HG02759 (cell line): ENCODE measurements around the gene PPP1R27.

Experiments used
- ATAC-seq: cut with Tn5 transposase; IDR thresholded peaks from one replicate; pipeline ENCODE4 v1.9.1; 2021; ENCODE audit warnings: mild to moderate bottlenecking, moderate library complexity; ENCODE audit not compliant: unreplicated experiment

The PPP1R27 gene

DNA sequence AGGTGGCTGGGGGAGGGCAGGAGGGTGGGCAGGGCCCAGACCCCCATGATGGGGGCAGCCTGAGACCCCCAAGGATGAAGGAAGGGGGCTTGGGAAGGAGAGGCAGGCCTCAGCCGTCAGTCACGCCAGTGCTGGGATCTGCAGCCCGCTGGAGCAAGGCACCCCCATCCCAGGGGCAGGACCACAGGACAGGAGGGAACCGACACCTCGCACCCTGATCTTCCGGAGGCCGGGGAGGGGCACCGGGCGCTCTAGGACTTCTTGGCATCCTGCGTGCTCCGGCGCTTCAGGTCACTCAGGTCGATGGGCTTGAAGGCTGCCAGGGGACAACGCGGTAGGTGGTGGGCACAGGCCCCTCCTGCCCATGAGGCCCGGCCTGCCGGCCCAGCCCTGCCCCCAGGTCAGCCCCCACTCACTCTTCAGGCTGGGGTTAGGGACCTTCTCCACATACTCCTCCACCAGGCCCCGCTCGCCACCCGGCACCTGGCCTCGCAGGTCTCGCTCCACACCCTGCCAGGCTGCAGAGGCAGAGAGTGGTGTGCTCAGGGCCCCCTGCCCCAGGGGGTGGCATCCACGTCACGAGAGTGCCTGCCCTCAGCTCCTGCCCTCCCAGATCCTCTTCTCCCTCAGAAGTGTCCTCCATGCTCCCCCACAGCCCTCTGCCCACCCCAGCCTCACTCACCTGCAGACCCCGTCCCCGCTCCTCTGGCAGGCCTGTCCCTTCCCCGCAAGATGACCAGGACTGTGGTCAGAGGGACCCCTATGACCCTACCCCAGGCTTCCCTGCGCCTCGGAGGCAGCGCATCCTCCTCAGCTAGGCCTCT lies 11.6 kb downstream of the PPP1R27 start:
- ATAC-seq = no peak

DNA sequence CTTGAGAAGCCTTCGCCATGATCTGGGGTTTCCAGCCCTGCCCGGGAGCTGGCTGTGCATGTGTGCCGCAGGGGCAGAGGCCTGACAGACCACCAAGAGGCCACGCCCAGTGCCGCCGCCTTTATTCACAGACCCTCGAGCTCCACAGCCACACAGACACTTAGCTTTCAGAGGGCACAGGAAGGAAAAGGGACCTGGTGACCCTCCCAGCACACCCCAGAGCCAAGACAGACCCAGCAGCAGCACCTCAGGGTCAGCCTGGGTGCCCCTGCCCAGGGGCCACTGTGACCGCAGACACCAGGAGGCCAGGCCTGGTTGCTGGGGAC lies 12.6 kb downstream of the PPP1R27 start:
- ATAC-seq = no peak

DNA sequence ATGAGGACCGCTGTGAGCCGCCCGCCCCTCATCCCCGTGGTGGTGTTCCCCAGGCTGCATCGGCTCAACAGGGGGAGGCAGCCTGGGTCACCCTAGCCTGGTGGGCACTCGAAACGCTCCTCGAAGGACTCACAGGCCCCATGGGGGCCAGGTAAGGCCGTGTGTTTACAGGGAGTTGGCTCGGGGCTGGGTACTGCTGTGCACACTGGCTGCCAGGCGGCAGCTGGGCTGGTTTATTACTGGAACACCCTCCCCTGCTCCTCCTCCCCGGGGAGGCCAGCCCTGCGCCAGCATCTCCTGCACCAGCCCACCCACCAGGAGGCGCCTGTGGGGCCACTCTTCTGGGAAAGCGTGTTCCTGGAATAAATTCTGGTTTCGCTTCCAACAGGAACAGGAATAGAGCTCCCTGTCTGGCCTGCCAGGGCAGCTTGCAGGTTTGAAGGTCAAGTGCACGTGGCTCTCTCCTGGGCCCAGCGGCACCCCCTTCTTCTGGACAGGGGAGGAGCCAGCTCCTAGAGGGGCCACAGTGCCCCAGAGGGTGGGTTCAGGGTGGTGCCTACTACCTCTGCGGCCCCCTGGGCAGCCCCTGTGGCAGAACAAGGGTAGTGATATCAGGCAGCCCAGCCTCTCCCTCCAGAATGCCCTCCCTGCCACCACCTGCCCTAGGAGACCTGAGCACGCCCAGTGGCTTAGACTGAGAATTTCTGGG lies 13.1 kb downstream of the PPP1R27 start:
- no peak for ATAC-seq

DNA sequence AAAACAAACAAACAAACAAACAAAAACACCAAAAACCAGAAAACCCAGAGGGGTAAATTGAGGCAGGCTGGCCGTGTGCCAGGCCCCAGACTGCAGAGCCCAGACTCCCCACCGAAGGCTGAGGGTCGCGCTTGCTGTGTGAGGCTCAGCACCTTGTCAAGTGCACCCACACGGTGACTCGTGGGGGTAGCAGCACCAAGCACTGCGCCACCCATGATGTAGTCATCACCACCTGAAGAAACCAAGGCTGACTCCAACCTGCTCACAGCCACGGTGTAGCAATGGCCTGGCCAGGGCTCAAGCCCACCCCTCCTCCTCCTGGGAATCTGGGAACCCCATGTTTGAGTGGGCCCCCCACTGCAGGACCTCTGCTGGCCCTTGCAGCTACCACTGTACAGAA lies 13.7 kb downstream of the PPP1R27 start:
- ATAC-seq = no peak

DNA sequence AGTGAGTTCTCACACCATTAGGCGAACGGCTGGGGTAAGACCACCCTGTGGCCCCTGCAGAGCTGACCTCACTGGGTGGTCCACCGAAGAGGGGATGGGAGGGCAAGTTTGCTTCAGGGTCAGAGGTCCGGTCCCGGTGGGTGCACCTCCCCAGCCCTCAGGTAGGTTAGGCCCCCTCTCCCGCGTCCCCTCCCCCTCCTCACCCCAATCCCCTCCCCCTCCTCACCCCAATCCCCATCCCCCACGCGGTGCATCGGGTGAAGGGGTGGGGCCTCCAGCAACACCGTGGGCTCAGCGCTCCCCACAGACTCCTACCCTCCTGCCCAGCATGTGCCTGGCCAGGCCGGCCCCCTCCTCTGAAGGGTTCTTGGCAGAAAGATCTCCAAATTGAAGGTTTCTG lies 15.1 kb downstream of the PPP1R27 start:
- ATAC-seq = no peak

DNA sequence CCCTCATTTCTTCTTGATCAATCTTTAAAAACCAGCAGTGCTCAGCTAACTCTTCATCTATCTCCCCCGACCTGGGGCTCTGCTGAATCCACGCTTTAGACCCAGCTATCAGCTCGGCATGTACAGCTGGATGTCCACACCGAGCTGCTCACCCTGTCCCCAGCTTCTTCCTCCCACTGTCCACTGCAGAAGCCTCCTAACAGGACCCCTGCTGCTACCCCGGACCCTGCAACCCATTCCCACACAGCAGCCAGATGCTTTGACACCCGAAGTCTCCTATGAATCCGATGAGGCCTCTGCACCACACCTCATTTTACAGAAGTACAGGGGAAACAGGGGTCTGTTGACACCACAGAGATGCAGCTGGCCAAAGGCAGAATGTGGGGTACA lies 17.1 kb downstream of the PPP1R27 start:
- ATAC-seq = no peak

DNA sequence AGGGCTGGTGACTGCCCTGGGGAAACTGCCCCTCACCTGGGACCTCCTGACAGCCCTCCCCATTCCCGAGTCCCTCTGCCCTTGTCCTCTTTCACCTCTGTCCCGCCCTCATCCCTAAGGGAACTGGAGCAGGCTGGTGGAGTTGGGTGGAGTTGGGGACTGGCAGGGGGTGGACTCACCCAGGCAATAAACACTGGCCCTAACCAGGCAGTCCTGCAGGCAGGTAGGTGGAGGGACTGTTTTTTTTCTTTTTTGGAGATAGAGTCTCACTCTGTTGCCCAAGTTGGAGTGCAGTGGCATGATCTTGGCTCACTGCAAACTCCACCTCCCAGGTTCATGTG lies 19.2 kb downstream of the PPP1R27 start:
- no peak for ATAC-seq

DNA sequence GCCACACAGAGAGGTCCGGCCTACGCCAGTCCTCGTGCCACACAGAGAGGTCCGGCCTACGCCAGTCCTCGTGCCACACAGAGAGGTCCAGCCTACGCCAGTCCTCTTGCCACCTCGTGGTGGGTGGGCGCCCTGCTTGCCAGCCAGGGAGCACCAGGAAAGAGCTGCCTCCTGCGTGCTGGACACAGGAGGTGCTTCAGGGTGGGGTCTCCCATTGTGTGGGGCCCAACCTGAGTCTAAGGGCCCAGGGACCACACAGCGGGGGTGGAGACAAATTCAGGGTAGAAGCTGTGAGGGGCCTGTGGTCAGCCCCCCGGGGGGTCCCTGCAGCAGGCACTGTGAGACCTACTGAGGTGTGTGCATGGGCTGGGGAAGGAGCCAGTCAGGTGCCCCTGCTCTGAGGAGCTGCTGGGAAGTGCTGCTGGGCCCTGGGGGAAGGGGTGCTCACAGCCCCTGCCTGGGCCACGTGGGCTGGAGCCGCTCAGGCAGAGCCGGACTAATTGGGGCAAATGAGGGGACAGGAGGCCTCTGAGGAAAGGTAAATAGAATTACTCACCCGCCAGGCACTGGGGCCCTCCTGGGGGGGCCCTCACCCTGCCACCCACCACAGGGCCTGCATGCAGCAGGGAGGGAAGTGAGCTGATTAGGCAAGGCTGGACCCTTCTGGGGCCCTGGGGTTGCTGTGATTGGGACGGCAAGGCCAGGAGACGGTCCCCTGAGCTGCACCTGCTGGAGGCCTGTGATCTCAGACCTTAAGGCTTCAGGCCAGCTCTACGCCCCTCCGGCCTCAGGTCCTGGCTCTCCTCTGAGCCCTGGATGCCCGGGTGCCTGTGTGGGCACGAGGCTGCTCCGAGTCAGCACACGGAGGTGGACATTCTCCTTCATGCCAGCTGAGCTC lies 19.9 kb downstream of the PPP1R27 start:
- no peak for ATAC-seq

DNA sequence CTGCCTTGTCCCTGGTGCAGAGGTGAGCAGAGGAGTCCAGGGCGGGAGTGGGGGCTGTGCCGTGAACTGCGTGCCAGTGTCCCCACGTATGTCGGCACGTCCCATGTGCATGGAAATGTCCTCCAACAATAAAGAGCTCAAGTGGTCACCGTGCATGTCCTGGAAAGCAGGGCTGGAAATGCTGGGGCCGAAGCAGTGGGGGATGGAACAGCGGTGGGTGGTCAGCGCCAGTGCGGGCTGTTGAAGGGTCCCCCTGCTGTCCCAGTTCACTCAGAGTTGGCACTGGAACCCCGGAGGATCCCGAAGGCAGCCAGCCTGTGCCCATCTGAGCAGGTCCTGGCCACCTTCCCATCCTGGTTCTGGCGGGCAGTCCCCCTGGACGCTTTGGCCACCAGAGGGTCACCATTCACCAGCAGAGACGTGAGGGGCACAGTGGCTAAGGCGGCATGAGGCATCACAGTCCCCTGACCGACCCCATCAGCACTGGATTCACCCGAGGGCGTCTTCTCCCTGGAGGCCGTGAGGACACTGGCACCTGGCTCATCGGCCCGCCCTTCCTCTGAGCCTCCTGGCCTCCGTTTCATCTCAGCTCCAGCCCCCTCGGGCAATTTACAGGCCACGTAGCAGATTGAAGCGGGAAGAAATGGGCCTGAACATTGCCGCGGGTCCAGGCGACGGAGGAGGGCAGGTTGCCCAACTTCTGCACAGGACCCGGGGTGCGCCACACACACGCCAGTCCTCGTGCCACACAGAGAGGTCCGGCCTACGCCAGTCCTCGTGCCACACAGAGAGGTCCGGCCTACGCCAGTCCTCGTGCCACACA lies 20.8 kb downstream of the PPP1R27 start:
- no peak for ATAC-seq

DNA sequence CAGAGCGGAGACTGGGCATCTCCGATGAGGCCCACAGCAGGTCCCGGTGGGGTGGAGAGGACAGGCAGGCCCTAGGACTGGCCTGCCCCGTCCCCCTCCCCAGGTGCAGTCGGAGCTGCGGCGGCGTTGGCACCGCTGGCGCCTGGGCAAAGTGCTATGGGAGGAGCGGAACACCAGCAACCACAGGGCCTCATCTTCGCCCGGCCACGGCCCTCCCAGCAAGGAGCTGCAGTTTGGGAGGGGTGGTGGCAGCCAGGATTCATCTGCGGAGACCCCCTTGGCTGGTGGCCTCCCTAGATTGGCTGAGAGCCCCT lies 21.5 kb downstream of the PPP1R27 start:
- ATAC-seq = no peak

DNA sequence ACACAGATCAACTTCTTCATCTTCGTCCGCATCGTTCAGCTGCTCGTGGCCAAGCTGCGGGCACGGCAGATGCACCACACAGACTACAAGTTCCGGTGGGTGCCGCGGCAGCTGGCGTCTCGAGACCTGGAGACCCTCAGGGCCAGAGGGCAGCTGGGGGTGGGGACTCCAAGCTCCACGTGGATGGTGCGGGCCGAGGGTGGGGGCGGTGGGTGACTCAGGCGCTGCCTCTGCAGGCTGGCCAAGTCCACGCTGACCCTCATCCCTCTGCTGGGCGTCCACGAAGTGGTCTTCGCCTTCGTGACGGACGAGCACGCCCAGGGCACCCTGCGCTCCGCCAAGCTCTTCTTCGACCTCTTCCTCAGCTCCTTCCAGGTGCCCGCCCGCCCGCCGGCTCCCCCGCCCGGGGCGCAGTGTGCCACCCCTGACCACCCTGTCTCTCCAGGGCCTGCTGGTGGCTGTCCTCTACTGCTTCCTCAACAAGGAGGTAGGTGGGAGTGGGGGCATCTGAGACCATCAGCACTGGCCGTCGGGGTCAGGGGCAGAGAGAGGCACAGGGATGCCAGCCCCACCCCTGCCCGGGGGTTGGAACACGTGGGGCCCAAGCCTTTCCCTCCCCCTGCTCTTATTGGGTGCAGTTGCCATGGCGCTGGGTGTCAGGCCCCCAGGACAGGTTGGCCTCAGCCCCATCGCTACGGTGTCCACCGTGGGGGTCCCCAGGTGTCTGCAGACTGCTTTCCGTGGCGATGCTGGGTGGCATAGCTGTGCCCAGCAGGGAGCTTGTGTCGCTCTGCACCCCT lies 22.1 kb downstream of the PPP1R27 start:
- no peak for ATAC-seq

DNA sequence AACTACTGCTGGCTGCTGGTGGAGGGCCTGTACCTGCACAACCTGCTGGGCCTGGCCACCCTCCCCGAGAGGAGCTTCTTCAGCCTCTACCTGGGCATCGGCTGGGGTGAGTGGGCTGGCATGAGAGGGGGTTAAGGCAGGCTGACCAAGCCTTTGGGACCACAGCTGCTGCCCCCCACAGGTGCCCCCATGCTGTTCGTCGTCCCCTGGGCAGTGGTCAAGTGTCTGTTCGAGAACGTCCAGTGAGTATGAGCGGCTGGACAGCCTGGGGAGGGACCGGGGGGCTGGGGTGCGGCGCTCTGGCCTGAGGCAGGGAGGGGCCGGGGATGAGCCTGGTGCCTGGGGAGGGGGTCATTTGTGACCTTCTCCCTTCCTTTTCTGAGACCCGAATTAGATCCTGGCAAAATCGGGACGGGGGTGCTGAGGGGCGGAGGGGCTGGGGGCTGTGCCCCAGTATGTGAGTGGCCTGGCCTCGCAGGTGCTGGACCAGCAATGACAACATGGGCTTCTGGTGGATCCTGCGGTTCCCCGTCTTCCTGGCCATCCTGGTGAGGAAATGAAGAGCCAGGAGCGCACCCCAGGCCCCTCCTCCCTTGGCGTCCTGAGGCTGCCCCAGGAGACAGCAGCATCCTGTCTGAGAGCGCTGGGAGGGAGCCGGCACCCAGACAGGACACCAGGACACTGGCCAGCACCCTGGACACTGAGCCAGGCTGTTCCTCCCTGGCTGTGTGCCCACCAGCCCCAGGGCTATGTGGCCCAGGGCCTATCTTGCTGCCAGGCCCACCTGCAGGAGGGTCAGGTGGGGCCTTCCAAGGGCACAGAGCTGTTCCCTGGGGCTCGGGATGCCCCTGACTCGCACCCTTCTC lies 22.9 kb downstream of the PPP1R27 start:
- ATAC-seq = no peak

DNA sequence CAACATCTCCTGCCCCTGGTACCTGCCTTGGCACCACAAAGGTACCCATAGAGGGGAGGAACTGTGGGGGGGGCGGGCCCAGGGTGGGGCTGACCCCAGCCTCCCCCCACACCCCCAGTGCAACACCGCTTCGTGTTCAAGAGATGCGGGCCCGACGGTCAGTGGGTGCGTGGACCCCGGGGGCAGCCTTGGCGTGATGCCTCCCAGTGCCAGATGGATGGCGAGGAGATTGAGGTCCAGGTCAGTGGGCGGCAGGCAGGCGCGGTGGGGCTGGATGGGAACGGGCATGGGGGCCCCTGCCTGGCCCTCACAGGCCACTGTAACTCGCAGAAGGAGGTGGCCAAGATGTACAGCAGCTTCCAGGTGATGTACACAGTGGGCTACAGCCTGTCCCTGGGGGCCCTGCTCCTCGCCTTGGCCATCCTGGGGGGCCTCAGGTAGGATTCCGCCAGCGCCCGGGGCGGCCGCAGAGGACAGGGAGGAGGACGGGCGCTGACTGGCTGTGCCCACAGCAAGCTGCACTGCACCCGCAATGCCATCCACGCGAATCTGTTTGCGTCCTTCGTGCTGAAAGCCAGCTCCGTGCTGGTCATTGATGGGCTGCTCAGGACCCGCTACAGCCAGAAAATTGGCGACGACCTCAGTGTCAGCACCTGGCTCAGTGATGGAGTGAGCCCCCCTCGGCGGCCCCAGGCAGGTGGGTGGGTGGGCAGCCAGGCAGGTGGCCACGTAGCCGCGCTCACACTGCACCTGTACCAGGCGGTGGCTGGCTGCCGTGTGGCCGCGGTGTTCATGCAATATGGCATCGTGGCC lies 23.8 kb downstream of the PPP1R27 start:
- ATAC-seq = no peak

DNA sequence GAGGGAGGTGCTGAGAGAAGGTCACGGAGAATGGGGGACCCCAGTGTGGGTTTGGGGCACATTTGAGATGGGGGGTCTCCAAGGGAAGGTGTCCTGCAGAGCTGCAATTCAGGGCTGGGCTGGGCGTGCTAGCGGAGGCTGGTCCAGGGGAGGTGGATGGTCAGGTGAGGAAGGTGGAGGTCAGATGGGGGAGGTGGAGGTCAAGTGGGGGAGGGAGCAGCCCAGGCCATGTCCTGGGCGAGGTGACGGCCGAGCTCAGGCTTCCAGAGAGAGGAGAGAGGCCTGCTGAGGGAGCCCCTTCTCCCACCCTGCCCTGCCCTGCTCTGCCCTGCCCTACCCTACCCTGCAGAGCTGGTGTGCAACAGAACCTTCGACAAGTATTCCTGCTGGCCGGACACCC lies 24.4 kb downstream of the PPP1R27 start:
- ATAC-seq = no peak

DNA sequence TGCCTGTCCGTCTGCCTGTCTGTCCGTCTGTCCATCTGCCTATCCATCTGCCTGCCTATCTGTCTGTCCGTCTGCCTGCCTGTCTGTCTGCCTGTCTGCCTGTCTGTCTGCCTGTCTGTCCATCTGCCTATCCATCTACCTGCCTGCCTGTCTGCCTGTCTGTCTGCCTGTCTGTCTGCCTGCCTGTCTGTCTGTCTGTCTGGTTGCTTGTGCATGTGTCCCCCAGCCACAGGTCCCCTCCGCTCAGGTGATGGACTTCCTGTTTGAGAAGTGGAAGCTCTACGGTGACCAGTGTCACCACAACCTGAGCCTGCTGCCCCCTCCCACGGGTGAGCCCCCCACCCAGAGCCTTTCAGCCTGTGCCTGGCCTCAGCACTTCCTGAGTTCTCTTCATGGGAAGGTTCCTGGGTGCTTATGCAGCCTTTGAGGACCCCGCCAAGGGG lies 25.3 kb downstream of the PPP1R27 start:
- ATAC-seq = no peak

DNA sequence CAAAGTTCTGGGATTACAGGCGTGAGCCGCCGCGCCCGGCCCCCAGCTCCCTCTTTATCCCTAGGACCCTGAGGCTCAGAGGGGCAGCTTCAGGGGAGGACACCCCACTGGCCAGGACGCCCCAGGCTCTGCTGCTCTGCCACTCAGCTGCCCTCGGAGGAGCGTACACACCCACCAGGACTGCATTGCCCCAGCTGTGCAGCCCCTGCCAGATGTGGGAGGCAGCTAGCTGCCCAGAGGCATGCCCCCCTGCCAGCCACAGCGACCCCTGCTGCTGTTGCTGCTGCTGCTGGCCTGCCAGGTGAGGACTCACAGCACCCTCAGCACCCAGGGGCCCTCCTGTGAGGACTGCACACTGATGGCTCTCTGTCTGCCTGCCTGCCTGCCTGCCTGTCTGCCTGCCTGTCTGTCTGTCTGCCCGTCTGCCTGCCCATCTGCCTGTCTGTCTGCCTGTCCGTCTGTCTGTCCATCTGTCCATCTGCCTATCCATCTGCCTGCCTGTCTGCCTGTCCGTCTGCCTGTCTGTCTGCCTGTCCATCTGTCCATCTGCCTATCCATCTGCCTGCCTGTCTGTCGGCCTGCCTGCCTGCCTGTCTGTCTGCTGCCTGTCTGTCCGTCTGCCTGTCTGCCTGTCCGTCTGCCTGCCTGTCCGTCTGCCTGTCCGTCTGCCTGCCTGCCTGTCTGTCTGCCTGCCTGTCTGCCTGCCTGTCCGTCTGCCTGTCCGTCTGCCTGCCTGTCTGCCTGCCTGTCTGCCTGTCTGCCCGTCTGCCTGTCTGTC lies 25.9 kb downstream of the PPP1R27 start:
- ATAC-seq = no peak

DNA sequence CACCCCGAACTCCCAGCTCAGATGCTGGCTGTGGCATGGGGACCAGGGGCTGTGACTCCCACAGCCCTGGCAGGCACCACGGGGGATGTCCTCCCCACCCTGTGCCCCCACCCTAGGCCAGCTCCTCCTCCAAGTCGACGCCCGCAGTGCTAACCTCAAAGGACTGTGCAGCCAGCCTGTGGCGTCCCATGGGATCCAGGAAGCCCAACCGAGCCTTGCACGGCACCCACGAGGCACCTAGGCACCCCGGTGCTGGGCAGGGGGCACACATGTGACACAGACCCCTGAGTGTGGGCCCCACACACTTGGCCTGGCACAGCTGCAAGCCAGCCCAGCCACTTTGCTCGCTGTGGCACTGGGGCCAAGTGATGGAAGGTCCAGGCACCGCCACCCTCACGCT lies 27.0 kb downstream of the PPP1R27 start:
- no peak for ATAC-seq
